K562 (cell line): Measurements from ENCODE around the gene TAS1R3. TPM values are rescaled to one million over a fixed set of nuclear protein-coding genes. Genes with fewer than 3 reads are reported as not detected.
A peak's percentile ranks its signal among the peaks of the same experiment; 100 is the strongest.

Experiments used
- CCNT2 ChIP-seq: IDR thresholded peaks from 2 replicates; pipeline ENCODE4 v1.6.1; 2011; ENCODE audit warnings: borderline replicate concordance, low read depth, mild to moderate bottlenecking, moderate library complexity, mixed read lengths, low read length; ENCODE audit not compliant: insufficient read length; ENCODE audit errors: extremely low read depth
- KDM1A ChIP-seq, 2 experiments: fragments of 450-650 bp; IDR thresholded peaks; 2 replicates each; pipeline ENCODE4 v1.6.1; 2016; ENCODE audit warnings: mild to moderate bottlenecking in 2 of 2
- NCOA2 ChIP-seq, 2 experiments: fragments of 450-650 bp; IDR thresholded peaks; 2 replicates each; pipeline ENCODE4 v1.6.1; 2018; ENCODE audit warnings: mild to moderate bottlenecking in 2 of 2, moderate library complexity in 1 of 2; ENCODE audit not compliant: partially characterized antibody in 2 of 2
- NONO ChIP-seq, 2 experiments: fragments of 200-400 bp in 1 of 2; fragments of 450-650 bp in 1 of 2; formaldehyde crosslinking in 1 of 2; IDR thresholded peaks; 2 replicates each; pipeline ENCODE4 v1.6.1; 2017; ENCODE audit warnings: low read depth in 2 of 2, mild to moderate bottlenecking in 2 of 2, moderate library complexity in 2 of 2, low read length in 1 of 2
- POLR2G ChIP-seq: fragments of 200-400 bp; formaldehyde crosslinking; IDR thresholded peaks from 2 replicates; pipeline ENCODE4 v1.6.1; 2017; ENCODE audit warnings: low read depth, mild to moderate bottlenecking, antibody characterized with exemption, low read length, moderate library complexity
- RFX1 ChIP-seq: fragments of 450-650 bp; IDR thresholded peaks from 2 replicates; pipeline ENCODE4 v1.6.1; 2016; ENCODE audit warnings: mild to moderate bottlenecking, moderate library complexity
- RFX7 ChIP-seq: fragments of 250-450 bp; sonication (Bioruptor Pico); IDR thresholded peaks from 2 replicates; pipeline ENCODE4 v1.5.1; 2021; ENCODE audit warnings: mild to moderate bottlenecking
- ZBED1 ChIP-seq: IDR thresholded peaks from 2 replicates; pipeline ENCODE4 v1.6.1; 2014
- ZNF785 ChIP-seq: fragments of 250-450 bp; sonication (Bioruptor Pico); IDR thresholded peaks from 2 replicates; pipeline ENCODE4 v1.4.0; 2020; ENCODE audit warnings: mild to moderate bottlenecking
- polyA plus RNA-seq, 8 experiments: library from polyadenylated mRNA; depleted of rRNA in 4 of 8; stranded (reverse) in 5 of 8; unstranded in 3 of 8; fragments of >200 nt; fragmentation: Nextera tagmentation in 2 of 8; fragmentation: Illumina TruSeq in 1 of 8; extraction: Ambion mirVana in 2 of 8; extraction: Trizol in 1 of 8; gene quantifications; 2 replicates each; pipeline versions ENCODE4 v1.2.1 to v1.2.3, GENCODE V29; 2011 to 2014; ENCODE audit warnings: inconsistent platforms in 1 of 8, missing spikeins in 1 of 8
- total RNA-seq, 7 experiments: library from RNA; depleted of rRNA in 6 of 7; stranded (reverse); fragments of >200 nt in 6 of 7; fragmentation: Illumina TruSeq in 2 of 7; extraction: Trizol in 2 of 7; gene quantifications; 2 replicates each; pipeline versions ENCODE4 v1.2.1 to v1.2.3, GENCODE V29; 2011 to 2021; ENCODE audit warnings: low replicate concordance in 1 of 7
- TF ChIP-seq, protein P1 (sequence below), 2 experiments: fragments of 150-350 bp in 1 of 2; IDR thresholded peaks; 2 replicates each; pipeline ENCODE4 v1.6.1; 2012 to 2016; ENCODE audit warnings: low read depth in 2 of 2, low read length in 2 of 2, mild to moderate bottlenecking in 1 of 2, moderate library complexity in 1 of 2
- TF ChIP-seq, protein P2 (sequence below): sonication (generic); formaldehyde crosslinking; IDR thresholded peaks from 2 replicates; pipeline ENCODE4 v1.8.1; 2023; ENCODE audit warnings: mild to moderate bottlenecking, missing genetic modification reagents
- TF ChIP-seq, protein P3 (sequence below), 2 experiments: fragments of 450-650 bp in 1 of 2; sonication (generic) in 1 of 2; formaldehyde crosslinking; conservative IDR thresholded peaks; 2 replicates each; pipeline versions ENCODE4 v1.4.0 to v1.8.1; 2020 to 2022; ENCODE audit warnings: mild to moderate bottlenecking in 1 of 2, missing genetic modification reagents in 1 of 2
- TF ChIP-seq, protein P4 (sequence below): fragments of 200-400 bp; formaldehyde crosslinking; IDR thresholded peaks from 2 replicates; pipeline ENCODE4 v1.6.1; 2017; ENCODE audit warnings: mild to moderate bottlenecking, low read depth, low read length, moderate library complexity

The TAS1R3 gene
- total and polyA plus RNA-seq, 9 of the 15 experiments (the other 6 are each of a cell fraction or from before 2014, with no cell fraction given) = 0.07 to 0.13 TPM; not detected in 7

DNA sequence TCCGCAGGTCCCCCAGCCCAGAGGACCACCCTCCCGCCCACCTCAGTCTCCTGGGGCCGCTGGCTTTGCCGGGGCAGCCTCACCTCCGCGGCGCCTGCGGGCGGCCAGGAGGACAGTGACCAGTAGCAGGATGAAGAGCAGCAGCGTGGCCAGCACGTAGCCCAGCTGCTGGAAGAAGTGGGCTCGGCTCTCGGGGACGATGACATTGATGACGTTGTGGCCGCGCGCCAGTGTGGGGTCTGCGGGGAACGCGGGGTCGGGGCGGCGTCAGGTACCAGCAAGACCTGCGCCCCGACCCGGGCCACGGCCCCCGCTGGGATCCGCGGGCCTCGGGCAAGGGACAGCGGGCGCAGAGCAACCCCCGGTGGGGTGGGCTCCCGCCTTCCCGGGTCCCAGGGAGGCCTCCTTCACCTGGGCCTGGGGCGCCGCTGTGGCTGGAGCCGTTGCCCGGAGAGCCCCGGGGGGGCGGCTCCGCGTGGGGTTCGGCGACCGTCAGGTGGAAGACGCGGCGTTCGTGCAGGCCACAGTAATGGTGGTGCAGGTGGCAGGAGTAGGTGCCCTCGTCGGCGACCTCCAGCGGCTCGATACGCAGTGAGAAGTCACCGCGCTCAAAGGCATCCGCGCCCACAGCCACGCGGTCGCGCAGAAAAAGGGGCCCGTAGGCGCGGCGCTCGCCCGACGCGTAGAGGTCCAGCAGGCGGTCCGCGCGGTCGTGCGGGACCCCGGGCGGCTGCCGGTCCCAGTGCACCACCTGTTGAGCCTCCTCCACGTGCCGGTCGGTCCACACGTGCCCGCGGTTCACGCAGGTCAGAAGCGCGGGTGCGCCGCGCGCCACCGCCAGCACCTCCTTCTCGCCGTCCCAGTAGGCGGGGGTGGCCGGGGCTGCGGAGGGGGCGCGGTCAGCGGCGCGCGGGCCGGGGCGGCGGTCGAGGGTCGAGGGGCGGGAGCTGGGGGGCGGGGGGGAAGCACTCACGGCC is 23.5 kb downstream of the TAS1R3 start (continued):
- TF ChIP-seq, protein P1, sequence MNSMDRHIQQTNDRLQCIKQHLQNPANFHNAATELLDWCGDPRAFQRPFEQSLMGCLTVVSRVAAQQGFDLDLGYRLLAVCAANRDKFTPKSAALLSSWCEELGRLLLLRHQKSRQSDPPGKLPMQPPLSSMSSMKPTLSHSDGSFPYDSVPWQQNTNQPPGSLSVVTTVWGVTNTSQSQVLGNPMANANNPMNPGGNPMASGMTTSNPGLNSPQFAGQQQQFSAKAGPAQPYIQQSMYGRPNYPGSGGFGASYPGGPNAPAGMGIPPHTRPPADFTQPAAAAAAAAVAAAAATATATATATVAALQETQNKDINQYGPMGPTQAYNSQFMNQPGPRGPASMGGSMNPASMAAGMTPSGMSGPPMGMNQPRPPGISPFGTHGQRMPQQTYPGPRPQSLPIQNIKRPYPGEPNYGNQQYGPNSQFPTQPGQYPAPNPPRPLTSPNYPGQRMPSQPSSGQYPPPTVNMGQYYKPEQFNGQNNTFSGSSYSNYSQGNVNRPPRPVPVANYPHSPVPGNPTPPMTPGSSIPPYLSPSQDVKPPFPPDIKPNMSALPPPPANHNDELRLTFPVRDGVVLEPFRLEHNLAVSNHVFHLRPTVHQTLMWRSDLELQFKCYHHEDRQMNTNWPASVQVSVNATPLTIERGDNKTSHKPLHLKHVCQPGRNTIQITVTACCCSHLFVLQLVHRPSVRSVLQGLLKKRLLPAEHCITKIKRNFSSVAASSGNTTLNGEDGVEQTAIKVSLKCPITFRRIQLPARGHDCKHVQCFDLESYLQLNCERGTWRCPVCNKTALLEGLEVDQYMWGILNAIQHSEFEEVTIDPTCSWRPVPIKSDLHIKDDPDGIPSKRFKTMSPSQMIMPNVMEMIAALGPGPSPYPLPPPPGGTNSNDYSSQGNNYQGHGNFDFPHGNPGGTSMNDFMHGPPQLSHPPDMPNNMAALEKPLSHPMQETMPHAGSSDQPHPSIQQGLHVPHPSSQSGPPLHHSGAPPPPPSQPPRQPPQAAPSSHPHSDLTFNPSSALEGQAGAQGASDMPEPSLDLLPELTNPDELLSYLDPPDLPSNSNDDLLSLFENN (IDR thresholded peaks at IDR 0.05; ENCODE audit: low read depth in 2 of 2, low read length in 2 of 2) = no peak
- peak; percentile 26 for TF ChIP-seq CCNT2
- TF ChIP-seq ZNF785 (CRISPR knock-in tag) = no peak
- TF ChIP-seq, protein P2, sequence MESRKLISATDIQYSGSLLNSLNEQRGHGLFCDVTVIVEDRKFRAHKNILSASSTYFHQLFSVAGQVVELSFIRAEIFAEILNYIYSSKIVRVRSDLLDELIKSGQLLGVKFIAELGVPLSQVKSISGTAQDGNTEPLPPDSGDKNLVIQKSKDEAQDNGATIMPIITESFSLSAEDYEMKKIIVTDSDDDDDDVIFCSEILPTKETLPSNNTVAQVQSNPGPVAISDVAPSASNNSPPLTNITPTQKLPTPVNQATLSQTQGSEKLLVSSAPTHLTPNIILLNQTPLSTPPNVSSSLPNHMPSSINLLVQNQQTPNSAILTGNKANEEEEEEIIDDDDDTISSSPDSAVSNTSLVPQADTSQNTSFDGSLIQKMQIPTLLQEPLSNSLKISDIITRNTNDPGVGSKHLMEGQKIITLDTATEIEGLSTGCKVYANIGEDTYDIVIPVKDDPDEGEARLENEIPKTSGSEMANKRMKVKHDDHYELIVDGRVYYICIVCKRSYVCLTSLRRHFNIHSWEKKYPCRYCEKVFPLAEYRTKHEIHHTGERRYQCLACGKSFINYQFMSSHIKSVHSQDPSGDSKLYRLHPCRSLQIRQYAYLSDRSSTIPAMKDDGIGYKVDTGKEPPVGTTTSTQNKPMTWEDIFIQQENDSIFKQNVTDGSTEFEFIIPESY (CRISPR knock-in tag) = peak; percentile 93
- peak; percentile 66; the same call in 1 of the 2 replicates for TF ChIP-seq POLR2G
- TF ChIP-seq NONO (IDR thresholded peaks at IDR 0.05; ENCODE audit: low read depth in 2 of 2, low read length in 1 of 2) = peak in 1 of 2 experiments; percentile 22; a peak in 1 of 4 replicates
- no peak for TF ChIP-seq KDM1A (IDR thresholded peaks at IDR 0.05)
- TF ChIP-seq, protein P3, sequence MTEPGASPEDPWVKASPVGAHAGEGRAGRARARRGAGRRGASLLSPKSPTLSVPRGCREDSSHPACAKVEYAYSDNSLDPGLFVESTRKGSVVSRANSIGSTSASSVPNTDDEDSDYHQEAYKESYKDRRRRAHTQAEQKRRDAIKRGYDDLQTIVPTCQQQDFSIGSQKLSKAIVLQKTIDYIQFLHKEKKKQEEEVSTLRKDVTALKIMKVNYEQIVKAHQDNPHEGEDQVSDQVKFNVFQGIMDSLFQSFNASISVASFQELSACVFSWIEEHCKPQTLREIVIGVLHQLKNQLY (CRISPR knock-in tag; conservative IDR thresholded peaks at IDR 0.05) = no peak
- TF ChIP-seq RFX7 (CRISPR knock-in tag) = no peak
- TF ChIP-seq, protein P4, sequence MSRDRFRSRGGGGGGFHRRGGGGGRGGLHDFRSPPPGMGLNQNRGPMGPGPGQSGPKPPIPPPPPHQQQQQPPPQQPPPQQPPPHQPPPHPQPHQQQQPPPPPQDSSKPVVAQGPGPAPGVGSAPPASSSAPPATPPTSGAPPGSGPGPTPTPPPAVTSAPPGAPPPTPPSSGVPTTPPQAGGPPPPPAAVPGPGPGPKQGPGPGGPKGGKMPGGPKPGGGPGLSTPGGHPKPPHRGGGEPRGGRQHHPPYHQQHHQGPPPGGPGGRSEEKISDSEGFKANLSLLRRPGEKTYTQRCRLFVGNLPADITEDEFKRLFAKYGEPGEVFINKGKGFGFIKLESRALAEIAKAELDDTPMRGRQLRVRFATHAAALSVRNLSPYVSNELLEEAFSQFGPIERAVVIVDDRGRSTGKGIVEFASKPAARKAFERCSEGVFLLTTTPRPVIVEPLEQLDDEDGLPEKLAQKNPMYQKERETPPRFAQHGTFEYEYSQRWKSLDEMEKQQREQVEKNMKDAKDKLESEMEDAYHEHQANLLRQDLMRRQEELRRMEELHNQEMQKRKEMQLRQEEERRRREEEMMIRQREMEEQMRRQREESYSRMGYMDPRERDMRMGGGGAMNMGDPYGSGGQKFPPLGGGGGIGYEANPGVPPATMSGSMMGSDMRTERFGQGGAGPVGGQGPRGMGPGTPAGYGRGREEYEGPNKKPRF = peak; percentile 57; the same call in 1 of the 2 replicates
- no peak for TF ChIP-seq ZBED1
- no peak for TF ChIP-seq RFX1
- no peak for TF ChIP-seq NCOA2 (IDR thresholded peaks at IDR 0.05; ENCODE audit: partially characterized antibody in 2 of 2)
